Ovary (tissue), 9 donors: ENCODE results near the gene ZNF436. TPM values are rescaled to one million over a fixed set of nuclear protein-coding genes. Genes with fewer than 3 reads are reported as not detected.
A peak's percentile ranks its signal among the peaks of the same experiment; 100 is the strongest.
"Not testable (repeated sequence)": the region's sequence is repeated elsewhere in the genome, so short reads cannot be mapped to it uniquely, and the experiment has no call there.

Experiments
- DNase-seq, 5 donors: peaks; one replicate each; pipeline ENCODE4 v3.0.0-alpha.2; 2019 to 2020
- H3K27ac ChIP-seq, 2 donors: fragments of 200-600 bp; one replicate each; pipeline versions ENCODE4 v1.5.1 to v1.8.0; 2019 to 2022
- H3K27me3 ChIP-seq: fragments of 200-600 bp; one replicate; pipeline ENCODE4 v1.8.0; 2022
- H3K36me3 ChIP-seq: fragments of 200-600 bp; sonication (generic); one replicate; pipeline ENCODE4 v1.5.1; 2019
- H3K4me1 ChIP-seq: one replicate; pipeline ENCODE4 v1.8.1; 2013; ENCODE audit warnings: mild to moderate bottlenecking, moderate library complexity; ENCODE audit not compliant: insufficient read depth
- H3K4me3 ChIP-seq: fragments of 200-600 bp; sonication (generic); one replicate; pipeline ENCODE4 v1.5.1; 2017
- H3K9me3 ChIP-seq, 2 donors: fragments of 200-600 bp in 1 of 2; sonication (generic) in 1 of 2; one replicate each; pipeline versions ENCODE4 v1.5.1 to v1.8.1; 2013 to 2019; ENCODE audit warnings: mild to moderate bottlenecking in 1 of 2, moderate library complexity in 1 of 2
- CTCF ChIP-seq, 3 donors: fragments of 450-650 bp in 2 of 3; fragments of 200-600 bp in 1 of 3; IDR thresholded peaks; one replicate each; pipeline versions ENCODE4 v1.5.1 to v1.8.0; 2016 to 2022; ENCODE audit warnings: antibody characterized with exemption in 3 of 3, mild to moderate bottlenecking in 1 of 3
- EP300 ChIP-seq: sonication (generic); formaldehyde crosslinking; IDR thresholded peaks from one replicate; pipeline ENCODE4 v1.6.1; 2017; ENCODE audit warnings: antibody characterized with exemption
- POLR2A ChIP-seq: fragments of 450-650 bp; IDR thresholded peaks from one replicate; pipeline ENCODE4 v1.6.1; 2017; ENCODE audit warnings: antibody characterized with exemption, mild to moderate bottlenecking, moderate library complexity
- WGBS, 3 donors: extraction: QIAGEN DNeasy Blood & Tissue Kit in 1 of 3; methylation state at CpG; one replicate each; pipeline versions ENCODE4 v1.1.5 to v1.1.7; 2013 to 2017; 5-methylcytosine and 5-hydroxymethylcytosine counted together
- intact Hi-C, 4 donors: fragments of 100-400 bp; cut with DNase I; formaldehyde crosslinking; loops; one replicate each; pipeline versions ENCODE4 v1.11.0 to v1.15.1; 2022 to 2023
- polyA plus RNA-seq, 2 donors: library from polyadenylated mRNA; stranded (reverse); fragments of 200-250 nt in 1 of 2; fragments of 350-450 nt in 1 of 2; fragmentation: Illumina TruSeq in 1 of 2; extraction: RNeasy Lipid Tissue Mini Kit (QIAGEN cat#74804) in 1 of 2; gene quantifications; one replicate each; pipeline ENCODE4 v1.2.3, GENCODE V29; 2013 to 2014
- total RNA-seq, 7 donors: library from RNA; depleted of rRNA in 2 of 7; stranded (reverse); fragments of >200 nt in 2 of 7; fragmentation: NEBNext Ultra II Directional in 3 of 7; extraction: Animal tissue kit (Norgen Biotek cat#: 25700) in 3 of 7; gene quantifications; one replicate each; pipeline versions ENCODE4 v1.1.0 to v1.2.4, GENCODE V29; 2016 to 2023
- donor health status: DM: no; HTN: no; CAD: no; lungs with moderate emphysema.
- donor health status: DM: no; HTN: no; CAD: no.
- donor health status: Bipolar disorder and iron deficiency.
- donor health status: DM: yes; HTN: yes; CAD: no.
- donor health status: DM: no; HTN: no; CAD: no.
- donor health status: DM: yes; HTN: yes; CAD: no.

ZNF436 gene
- total and polyA plus RNA-seq, 9 donors, result 16.5 to 43.1 (median 23.5) TPM

GRCh38 chr1:23376890-23377811 lies 7.5 kb upstream of the ZNF436 start:
- 32 to 35% (median 33%) methylated on average over 19 of the region's 19 CpGs for WGBS, 3 donors
- TF ChIP-seq EP300, result no peak
- no peak for TF ChIP-seq CTCF (IDR thresholded peaks at IDR 0.05)
- TF ChIP-seq POLR2A, result no peak
- intact Hi-C loops, result no loop called here
- Histone ChIP-seq H3K9me3 (no peaks in the 10 kb centered on the region), H3K27me3 (no peaks in the 10 kb centered on the region), H3K4me1 (peaks cover 5% of the 10 kb centered on the region), H3K4me3 (no peak overlapping the region), H3K36me3 (no peaks in the 10 kb centered on the region), H3K27ac (peak overlapping the region in 1 of 2 donors; percentile 47)
- DNase-seq, result peak in 4 of 5 donors; percentile 56 to 78 (median 71)

GRCh38 chr1:23374079-23374735 lies 4.6 kb upstream of the ZNF436 start:
- H3K27ac ChIP-seq, H3K36me3 ChIP-seq, intact Hi-C loops, H3K27me3 ChIP-seq, H3K9me3 ChIP-seq, H3K4me3 ChIP-seq: not testable (repeated sequence)
- WGBS, 3 donors, result 88 to 95% (median 93%) methylated on average over 12 of the region's 12 CpGs
- DNase-seq, result peak in 1 of 5 donors; percentile 25
- peaks cover 15% of the 10 kb centered on the region for H3K4me1 ChIP-seq

GRCh38 chr1:23371987-23372880 lies 2.6 kb upstream of the ZNF436 start:
- no peaks in the 10 kb centered on the region for H3K9me3 ChIP-seq
- H3K27ac ChIP-seq, result no peak overlapping the region
- no peaks in the 10 kb centered on the region for H3K27me3 ChIP-seq
- DNase-seq, result peak in 1 of 5 donors; percentile 34
- peaks cover 18% of the 10 kb centered on the region for H3K4me1 ChIP-seq
- TF ChIP-seq POLR2A, result no peak
- TF ChIP-seq EP300, result no peak
- TF ChIP-seq CTCF (IDR thresholded peaks at IDR 0.05), result no peak
- H3K4me3 ChIP-seq, result no peak overlapping the region
- H3K36me3 ChIP-seq, result no peaks in the 10 kb centered on the region
- intact Hi-C loops, result no loop called here
- WGBS, 3 donors, result 56 to 64% (median 57%) methylated on average over 13 of the region's 13 CpGs

GRCh38 chr1:23370709-23371584 lies 1.3 kb upstream of the ZNF436 start:
- Histone ChIP-seq H3K4me3 (no peak overlapping the region), H3K27me3 (no peaks in the 10 kb centered on the region), H3K4me1 (peaks cover 15% of the 10 kb centered on the region), H3K36me3 (no peaks in the 10 kb centered on the region), H3K9me3 (no peaks in the 10 kb centered on the region), H3K27ac (peak overlapping the region; percentile 94 to 97)
- TF ChIP-seq EP300 (no peak), CTCF (IDR thresholded peaks at IDR 0.05) (no peak), POLR2A (no peak)
- DNase-seq, result peak in 2 of 5 donors; percentile 47 to 56
- intact Hi-C loops, result no loop called here
- 5 to 20% (median 8%) methylated on average over 13 of the region's 13 CpGs for WGBS, 3 donors
